SK-N-MC (cell line): ENCODE results near the gene MROH7.

Experiments used
- EZH2 ChIP-seq: fragments of 200-600 bp; sonication (generic); IDR thresholded peaks from one replicate; pipeline ENCODE4 v1.6.1; 2017; ENCODE audit warnings: antibody characterized with exemption
- POLR2AphosphoS5 ChIP-seq: IDR thresholded peaks from 2 replicates; pipeline ENCODE4 v1.6.1; 2012; ENCODE audit warnings: mild to moderate bottlenecking, low read depth, low read length, borderline replicate concordance

GRCh38 chr1:54745274-54745673, 103.7 kb downstream of the MROH7 start:
- TF ChIP-seq POLR2AphosphoS5 (no peak), EZH2 (no peak)
